Renal cortex interstitium (tissue), 11 donors: Measurements from ENCODE around the gene MRM1. TPM values are rescaled to one million over a fixed set of nuclear protein-coding genes. Genes with fewer than 3 reads are reported as not detected.

Experiments used
- DNase-seq, 11 donors: peaks; one replicate each; pipeline ENCODE4 v3.0.0-alpha.2; 2013; ENCODE audit warnings: low read depth in 9 of 11, low spot score in 4 of 11; ENCODE audit errors: extremely low read depth in 1 of 11
- polyA plus RNA-seq, 3 donors: library from polyadenylated mRNA; unstranded; fragments of 120-200 nt; gene quantifications; one replicate each; pipeline ENCODE4 v1.2.1, GENCODE V29; 2013; ENCODE audit not compliant: insufficient read length in 3 of 3

Gene MRM1
- polyA plus RNA-seq, 3 donors = 3.7 to 5.6 (median 4.3) TPM

GRCh38 chr17:36616061-36617029 is 15.0 kb downstream of the MRM1 start:
- no peak for DNase-seq

- no peak for DNase-seq
Measured at GRCh38 chr17:36617773-36618172, 16.4 kb downstream of the MRM1 start.

- DNase-seq = no peak
Measured at GRCh38 chr17:36623281-36623680, 21.9 kb downstream of the MRM1 start.

GRCh38 chr17:36625188-36625587 is 23.8 kb downstream of the MRM1 start:
- no peak for DNase-seq

DNA sequence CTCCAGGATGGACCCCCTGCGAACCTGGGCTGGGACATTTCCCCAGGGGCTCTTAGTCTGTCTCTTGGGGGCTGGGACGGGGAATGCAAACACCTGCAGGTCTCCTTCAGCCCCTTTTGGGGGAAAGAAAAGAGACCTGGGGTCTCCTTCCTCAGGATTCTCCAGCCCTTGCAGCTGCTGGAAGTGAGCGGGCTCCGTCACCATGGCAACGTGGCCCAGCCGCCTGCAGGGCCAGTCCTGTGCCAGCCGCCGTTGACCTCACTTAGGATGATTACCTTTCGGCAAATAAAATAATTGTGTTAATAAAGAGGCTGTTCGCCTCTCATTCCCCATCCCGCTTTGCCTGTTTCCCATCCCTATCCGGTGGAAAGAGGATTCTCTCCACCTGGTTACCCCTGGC is 25.7 kb downstream of the MRM1 start:
- no peak for DNase-seq

- DNase-seq = no peak
Measured at GRCh38 chr17:36628576-36628975, 27.2 kb downstream of the MRM1 start.

DNA sequence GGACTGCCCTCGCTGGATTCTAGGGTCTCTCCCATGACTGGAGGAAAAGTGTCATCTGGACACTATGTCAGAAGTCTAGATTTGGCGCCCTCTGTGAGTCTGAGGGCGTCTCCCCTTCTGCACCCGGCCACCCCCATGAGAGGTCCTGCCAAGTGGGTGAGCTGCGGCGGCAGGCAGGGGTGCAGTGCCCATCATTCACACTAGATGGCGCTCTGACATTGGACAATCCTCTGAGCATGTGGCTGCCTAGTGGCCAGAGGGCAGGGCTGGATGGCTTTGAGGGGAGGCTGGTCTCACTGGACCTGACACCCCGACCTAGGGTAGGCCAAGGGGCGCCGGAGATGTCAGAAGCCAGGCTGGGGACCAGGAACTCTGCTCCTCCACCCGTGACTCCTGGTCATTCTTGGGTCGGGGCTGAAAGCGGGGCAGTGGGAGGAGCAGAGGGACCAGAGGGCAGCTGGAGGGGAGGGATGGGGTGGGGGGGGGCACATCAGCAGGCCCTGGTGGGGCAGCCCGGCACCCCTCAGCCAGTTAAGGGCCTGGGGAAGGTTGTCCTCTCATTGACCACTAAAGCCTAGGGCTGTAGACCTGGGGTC is 28.0 kb downstream of the MRM1 start:
- peak in 5 of 11 donors; percentile 51 to 64 (median 60) for DNase-seq

GRCh38 chr17:36629970-36630502 is 28.7 kb downstream of the MRM1 start:
- DNase-seq = no peak

DNA sequence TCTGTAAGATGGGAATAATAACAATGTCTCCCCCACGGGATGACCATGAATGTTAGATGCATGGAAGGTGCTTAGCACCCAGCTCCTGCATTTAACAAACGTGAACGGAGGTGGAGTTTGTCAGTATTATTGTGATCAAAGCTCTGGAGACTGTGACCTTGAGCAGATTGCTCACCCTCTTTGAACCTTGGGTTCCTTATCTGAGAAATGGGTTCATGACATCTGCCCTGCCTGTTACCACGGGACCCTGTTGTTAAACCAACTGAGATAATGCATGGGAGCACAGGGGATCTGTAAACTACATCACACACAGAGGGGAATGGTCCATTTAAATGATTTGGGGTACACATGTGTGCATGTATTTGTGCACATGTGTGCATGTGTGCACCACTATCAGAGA is 29.6 kb downstream of the MRM1 start:
- no peak for DNase-seq

GRCh38 chr17:36632916-36633771 is 31.8 kb downstream of the MRM1 start:
- DNase-seq = no peak

- no peak for DNase-seq
Measured at GRCh38 chr17:36640346-36640745, 39.0 kb downstream of the MRM1 start.

GRCh38 chr17:36640836-36641235 is 39.5 kb downstream of the MRM1 start:
- DNase-seq = no peak

DNA sequence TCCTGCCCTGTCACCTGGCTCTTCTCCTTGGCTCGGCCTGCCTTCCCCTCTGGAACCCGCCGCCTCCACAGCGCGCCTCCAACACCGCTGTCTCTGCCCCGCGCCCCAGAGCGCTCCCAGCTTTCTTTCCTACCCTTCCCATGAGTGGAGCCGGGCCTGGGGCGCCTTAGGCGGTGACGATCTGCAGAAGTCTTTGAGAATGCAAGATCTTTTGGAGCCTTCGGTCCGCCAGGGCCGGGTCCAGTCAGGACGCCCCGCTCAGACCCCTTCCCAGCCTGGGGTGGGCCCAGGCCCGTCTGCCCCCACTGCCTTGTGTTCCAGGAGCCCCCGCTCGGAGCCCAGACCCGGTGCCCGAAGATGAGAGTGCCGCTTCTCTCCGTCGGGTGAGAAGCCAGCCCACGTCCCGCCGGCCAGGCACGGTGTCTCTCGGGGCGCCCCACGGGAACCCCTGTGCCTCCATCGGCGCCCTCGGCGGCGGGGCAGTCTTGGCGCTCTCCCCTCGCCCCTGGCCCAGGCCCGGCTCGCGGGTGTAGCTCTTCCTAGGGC is 40.0 kb downstream of the MRM1 start:
- DNase-seq = no peak

GRCh38 chr17:36641877-36642845 is 40.8 kb downstream of the MRM1 start:
- DNase-seq = peak in 1 of 11 donors; percentile 31

GRCh38 chr17:36643086-36643685 is 41.8 kb downstream of the MRM1 start:
- DNase-seq = no peak

DNA sequence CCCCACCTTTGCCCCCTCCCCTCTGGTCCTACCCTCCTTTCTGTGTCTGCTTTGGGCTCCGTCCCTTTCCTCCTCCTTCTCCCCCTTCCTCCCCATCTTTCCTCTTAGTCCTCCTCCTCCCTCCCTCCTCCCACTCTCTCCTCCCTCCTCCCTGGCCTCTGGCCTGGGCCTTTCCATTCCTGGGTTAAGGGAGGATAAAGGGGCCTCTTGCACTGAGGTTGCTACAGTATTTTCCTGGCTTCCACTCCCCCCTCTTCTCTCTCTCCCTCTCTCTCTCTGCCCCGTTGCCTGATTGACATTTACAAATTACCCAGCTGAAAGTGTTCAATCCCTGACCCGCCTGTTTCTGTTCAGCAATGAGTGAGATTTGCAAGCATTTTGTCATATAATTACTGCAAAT is 44.0 kb downstream of the MRM1 start:
- no peak for DNase-seq

DNA sequence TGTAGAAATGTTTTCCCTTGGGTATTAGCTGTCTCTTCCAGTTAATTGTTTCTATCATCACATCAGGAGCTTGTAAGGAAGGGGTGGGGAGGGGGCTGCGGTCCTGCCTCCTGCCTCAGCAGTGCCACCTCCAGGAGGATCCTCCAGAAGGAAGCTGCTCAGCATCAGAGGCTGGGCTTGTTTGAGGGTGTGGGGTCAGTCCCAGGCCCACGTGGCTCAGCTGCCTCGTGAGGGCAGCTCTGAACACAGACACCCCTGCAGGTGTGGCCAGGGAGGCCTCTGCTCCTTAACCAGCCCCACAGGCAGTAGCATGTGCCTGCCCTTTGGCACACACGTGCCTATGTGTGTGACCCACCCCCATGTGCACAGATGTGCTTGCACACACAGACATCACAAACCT is 46.3 kb downstream of the MRM1 start:
- DNase-seq = no peak
